Measurements from ENCODE around the gene BCL11A. TPM values are rescaled to one million over a fixed set of nuclear protein-coding genes. Genes with fewer than 3 reads are reported as not detected.

The BCL11A gene
- polyA plus RNA-seq, 1 donor from 2014 or later = 44.0 TPM

Other genes starting within 250 kb of the BCL11A start
- 26.5 and 31.2 TPM in 2 replicates for gene PAPOLG, start 202.6 kb upstream of the BCL11A start, polyA plus RNA-seq